B cell (primary cell): Measurements from ENCODE around the gene FRMD3.

Experiments
- CTCF ChIP-seq: fragments of 200-600 bp; IDR thresholded peaks from one replicate; pipeline ENCODE4 v1.8.0; 2022; ENCODE audit warnings: antibody characterized with exemption, mild to moderate bottlenecking
- EZH2 ChIP-seq: IDR thresholded peaks from 2 replicates; pipeline ENCODE4 v1.6.1; 2012; ENCODE audit warnings: borderline replicate concordance, low read depth, mild to moderate bottlenecking, moderate library complexity, low read length; ENCODE audit not compliant: insufficient read depth, poor library complexity, severe bottlenecking

- TF ChIP-seq CTCF (no peak), EZH2 (no peak)
These were observed 155.8 kb downstream of the FRMD3 start for GRCh38 chr9:83382421-83382820.
